Measurements from ENCODE around the gene LDB2. TPM values are rescaled to one million over a fixed set of nuclear protein-coding genes. Genes with fewer than 3 reads are reported as not detected.

The LDB2 gene
- total RNA-seq, 1 donor from 2014 or later = 137 TPM

GRCh38 chr4:16692961-16693506 is 205.4 kb downstream of the LDB2 start:
- no peaks in the 10 kb centered on the region for H3K9me3 ChIP-seq
- no peak overlapping the region for H3K4me3 ChIP-seq
- peak overlapping the region; percentile 54 to 79 for H3K27ac ChIP-seq
- no peak for TF ChIP-seq CTCF (IDR thresholded peaks at IDR 0.05)
- no peaks in the 10 kb centered on the region for H3K27me3 ChIP-seq
- peaks cover 0 to 16% of the 10 kb centered on the region in 2 donors for H3K4me1 ChIP-seq
- DNase-seq (ENCODE audit: low spot score in 2 of 2) = no peak
- no peaks in the 10 kb centered on the region for H3K36me3 ChIP-seq
- intact Hi-C loops (cut with DNase I) = no loop called here

GRCh38 chr4:16692524-16692923 is 205.9 kb downstream of the LDB2 start:
- peak overlapping the region; percentile 54 to 79 for H3K27ac ChIP-seq
- intact Hi-C loops (cut with DNase I) = no loop called here

GRCh38 chr4:16692046-16692445 is 206.4 kb downstream of the LDB2 start:
- no peak overlapping the region for H3K4me3 ChIP-seq
- peak overlapping the region; percentile 54 to 79 for H3K27ac ChIP-seq
- peaks cover 0 to 16% of the 10 kb centered on the region in 2 donors for H3K4me1 ChIP-seq
- TF ChIP-seq CTCF (IDR thresholded peaks at IDR 0.05) = no peak
- no peaks in the 10 kb centered on the region for H3K27me3 ChIP-seq
- intact Hi-C loops (cut with DNase I) = no loop called here
- H3K36me3 ChIP-seq = no peaks in the 10 kb centered on the region
- no peak for DNase-seq (ENCODE audit: low spot score in 2 of 2)
- no peaks in the 10 kb centered on the region for H3K9me3 ChIP-seq

More at GRCh38 chr4:16692524-16692923, 205.9 kb downstream of the LDB2 start:
- Histone ChIP-seq H3K27me3 (no peaks in the 10 kb centered on the region), H3K36me3 (no peaks in the 10 kb centered on the region), H3K4me1 (peaks cover 0 to 16% of the 10 kb centered on the region in 2 donors), H3K4me3 (no peak overlapping the region), H3K9me3 (no peaks in the 10 kb centered on the region)
- TF ChIP-seq CTCF (IDR thresholded peaks at IDR 0.05) = no peak
- DNase-seq (ENCODE audit: low spot score in 2 of 2) = no peak

- Histone ChIP-seq H3K4me1 (peaks cover 0 to 19% of the 10 kb centered on the region in 2 donors), H3K9me3 (no peaks in the 10 kb centered on the region), H3K27ac (peak overlapping the region in 1 of 2 donors; percentile 79), H3K4me3 (no peak overlapping the region), H3K27me3 (no peaks in the 10 kb centered on the region), H3K36me3 (no peaks in the 10 kb centered on the region)
- TF ChIP-seq CTCF (IDR thresholded peaks at IDR 0.05) = no peak
- intact Hi-C loops (cut with DNase I) = no loop called here
- DNase-seq (ENCODE audit: low spot score in 2 of 2) = no peak
Observed at GRCh38 chr4:16691450-16691849, 207.0 kb downstream of the LDB2 start.

GRCh38 chr4:16687845-16688244 is 210.6 kb downstream of the LDB2 start:
- DNase-seq (ENCODE audit: low spot score in 2 of 2) = no peak
- Histone ChIP-seq H3K27me3 (no peaks in the 10 kb centered on the region), H3K9me3 (no peaks in the 10 kb centered on the region), H3K4me3 (no peak overlapping the region), H3K27ac (no peak overlapping the region), H3K36me3 (no peaks in the 10 kb centered on the region), H3K4me1 (peaks cover 0 to 29% of the 10 kb centered on the region in 2 donors)
- intact Hi-C loops (cut with DNase I) = no loop called here
- no peak for TF ChIP-seq CTCF (IDR thresholded peaks at IDR 0.05)

GRCh38 chr4:16687011-16687410 is 211.4 kb downstream of the LDB2 start:
- no peak for DNase-seq (ENCODE audit: low spot score in 2 of 2)
- H3K36me3 ChIP-seq = no peaks in the 10 kb centered on the region
- peak overlapping the region in 1 of 2 donors; percentile 19 for H3K27ac ChIP-seq
- peaks cover 0 to 21% of the 10 kb centered on the region in 2 donors for H3K4me1 ChIP-seq
- no peaks in the 10 kb centered on the region for H3K9me3 ChIP-seq
- H3K4me3 ChIP-seq = no peak overlapping the region
- intact Hi-C loops (cut with DNase I) = no loop called here
- no peak for TF ChIP-seq CTCF (IDR thresholded peaks at IDR 0.05)
- no peaks in the 10 kb centered on the region for H3K27me3 ChIP-seq
